Effector memory CD4-positive, alpha-beta T cell (primary cell): ENCODE data around the gene MGST2.
"Not testable (repeated sequence)": the region's sequence is repeated elsewhere in the genome, so short reads cannot be mapped to it uniquely, and the experiment has no call there.

Experiments
- DNase-seq, 3 donors: peaks; one replicate each; pipeline ENCODE4 v3.0.0-alpha.2; 2020
- H3K27ac ChIP-seq: 2 replicates; pipeline ENCODE4 v1.7.0; 2013; ENCODE audit warnings: mild to moderate bottlenecking, low read length, moderate library complexity; ENCODE audit not compliant: insufficient read depth, poor library complexity, severe bottlenecking
- H3K27me3 ChIP-seq: replicated peaks from 2 replicates; pipeline ENCODE4 v1.7.0; 2013; ENCODE audit warnings: mild to moderate bottlenecking, low read length; ENCODE audit not compliant: insufficient read depth, control insufficient read depth, poor library complexity, severe bottlenecking
- H3K36me3 ChIP-seq: 2 replicates; pipeline ENCODE4 v1.7.0; 2013; ENCODE audit warnings: mild to moderate bottlenecking, low read length, moderate library complexity; ENCODE audit not compliant: control insufficient read depth, insufficient read depth
- H3K4me1 ChIP-seq: 2 replicates; pipeline ENCODE4 v1.7.0; 2013; ENCODE audit warnings: low read length, mild to moderate bottlenecking; ENCODE audit not compliant: control insufficient read depth, insufficient read depth, poor library complexity, severe bottlenecking
- H3K4me3 ChIP-seq: 2 replicates; pipeline ENCODE4 v1.7.0; 2013; ENCODE audit warnings: low read length, low read depth, mild to moderate bottlenecking; ENCODE audit not compliant: insufficient read depth, poor library complexity, severe bottlenecking
- H3K9me3 ChIP-seq: 2 replicates; pipeline ENCODE4 v1.7.0; 2013; ENCODE audit warnings: mild to moderate bottlenecking, low read length, moderate library complexity; ENCODE audit not compliant: control insufficient read depth

The MGST2 gene

GRCh38 chr4:139698167-139698925 is 32.7 kb downstream of the MGST2 start:
- H3K27me3 ChIP-seq, H3K4me3 ChIP-seq, DNase-seq, H3K36me3 ChIP-seq, H3K9me3 ChIP-seq, H3K4me1 ChIP-seq, H3K27ac ChIP-seq: not testable (repeated sequence)

DNA sequence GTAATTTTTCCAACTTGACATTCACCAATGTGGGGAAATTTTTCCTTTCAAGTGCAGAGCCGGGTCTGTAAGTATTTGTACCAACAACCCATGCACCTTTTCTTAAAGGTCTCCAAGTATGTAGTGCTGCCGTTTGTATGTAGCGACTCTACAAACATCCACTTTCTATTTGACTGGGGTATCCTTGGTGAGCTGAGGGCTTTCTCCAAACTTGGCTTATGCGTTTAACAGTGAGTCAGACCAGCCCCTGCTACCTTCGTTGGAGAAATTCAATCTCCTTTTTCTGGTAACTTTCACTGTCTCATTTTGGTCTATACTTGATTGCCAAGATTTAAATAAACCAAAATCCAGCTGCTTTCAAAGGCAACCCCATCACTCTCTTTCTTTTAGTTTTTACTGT is 34.9 kb downstream of the MGST2 start:
- Histone ChIP-seq H3K27me3 (no peaks in the 10 kb centered on the region), H3K9me3 (no peaks in the 10 kb centered on the region), H3K4me1 (no peaks in the 10 kb centered on the region), H3K27ac (no peak overlapping the region), H3K4me3 (no peak overlapping the region), H3K36me3 (no peaks in the 10 kb centered on the region)
- no peak for DNase-seq

DNA sequence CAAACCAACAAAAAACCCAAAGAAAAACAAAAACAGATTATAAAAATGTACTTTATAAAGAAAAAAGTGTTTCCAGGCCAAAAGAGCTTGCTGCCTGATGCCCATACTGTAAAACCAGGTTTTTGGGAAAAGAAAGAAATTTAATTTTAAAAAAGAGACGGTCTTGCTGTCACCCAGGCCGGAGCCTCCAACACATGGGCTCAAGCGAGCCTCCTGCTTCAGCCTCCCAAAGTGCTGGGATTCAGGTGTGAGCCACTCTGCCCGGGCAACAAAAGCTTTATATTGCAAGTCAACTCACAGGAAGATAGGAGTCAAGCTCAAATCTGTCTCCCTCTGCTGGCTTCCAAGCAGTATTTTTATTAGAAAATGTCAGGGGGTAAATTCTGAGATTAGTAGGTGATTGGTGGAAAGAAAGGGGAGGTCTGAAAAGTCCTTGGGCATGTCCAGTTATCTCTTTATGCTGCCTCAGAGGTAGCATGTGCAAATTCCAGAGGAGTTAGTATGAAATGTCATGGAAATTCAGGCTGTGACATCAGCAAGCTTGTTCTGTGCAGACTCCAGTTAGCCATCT is 39.4 kb downstream of the MGST2 start:
- H3K36me3 ChIP-seq = no peaks in the 10 kb centered on the region
- H3K27me3 ChIP-seq = no peaks in the 10 kb centered on the region
- H3K4me3 ChIP-seq = no peak overlapping the region
- no peaks in the 10 kb centered on the region for H3K9me3 ChIP-seq
- DNase-seq = no peak
- H3K4me1 ChIP-seq = no peaks in the 10 kb centered on the region
- no peak overlapping the region for H3K27ac ChIP-seq

DNA sequence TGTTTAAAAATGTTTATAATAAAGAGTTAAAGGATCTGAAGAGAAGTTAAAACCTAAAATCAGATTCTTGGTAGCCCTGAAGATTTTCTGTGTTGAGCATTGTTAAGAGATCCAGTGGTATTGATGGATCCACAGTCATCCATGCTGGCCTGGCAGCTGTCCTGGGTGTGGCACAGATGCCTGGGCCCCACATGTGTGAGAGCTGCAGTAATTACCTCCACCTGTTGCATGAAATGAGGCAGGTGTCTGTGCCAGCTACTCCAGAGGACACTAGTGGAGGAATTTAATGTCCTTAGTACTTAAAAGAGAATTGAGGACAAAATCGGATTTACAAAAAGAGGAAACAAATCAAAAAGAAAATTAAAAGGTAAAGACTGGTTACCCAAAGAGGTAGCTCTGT is 44.0 kb downstream of the MGST2 start:
- Histone ChIP-seq H3K9me3 (no peaks in the 10 kb centered on the region), H3K4me3 (no peak overlapping the region), H3K36me3 (no peaks in the 10 kb centered on the region), H3K27me3 (no peaks in the 10 kb centered on the region), H3K27ac (no peak overlapping the region), H3K4me1 (no peaks in the 10 kb centered on the region)
- DNase-seq = no peak

- H3K9me3 ChIP-seq = no peaks in the 10 kb centered on the region
- no peak overlapping the region for H3K27ac ChIP-seq
- no peaks in the 10 kb centered on the region for H3K27me3 ChIP-seq
- no peaks in the 10 kb centered on the region for H3K36me3 ChIP-seq
- no peak for DNase-seq
- no peak overlapping the region for H3K4me3 ChIP-seq
- no peaks in the 10 kb centered on the region for H3K4me1 ChIP-seq
Measured at GRCh38 chr4:139710073-139710472, 44.5 kb downstream of the MGST2 start.

DNA sequence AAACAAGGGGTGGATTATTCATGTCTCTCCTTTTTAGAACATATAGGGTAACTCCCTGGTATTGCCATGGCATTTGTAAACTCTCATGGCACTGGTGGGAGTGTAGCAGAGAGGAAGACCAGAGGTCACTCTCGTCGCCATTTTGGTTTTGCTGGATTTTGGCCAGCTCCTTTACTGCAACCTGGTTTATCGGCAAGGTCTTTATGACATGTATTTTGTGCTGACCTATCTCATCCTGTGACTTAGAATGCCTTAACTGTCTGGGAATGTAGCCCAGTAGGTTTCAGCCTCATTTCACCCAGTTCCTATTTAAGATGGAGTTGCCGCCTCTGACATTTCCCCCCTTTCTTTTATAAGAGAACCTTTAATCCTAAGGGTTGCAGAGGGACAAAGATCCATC is 45.8 kb downstream of the MGST2 start:
- no peak overlapping the region for H3K4me3 ChIP-seq
- no peak for DNase-seq
- no peak overlapping the region for H3K27ac ChIP-seq
- no peaks in the 10 kb centered on the region for H3K4me1 ChIP-seq
- H3K9me3 ChIP-seq = no peaks in the 10 kb centered on the region
- H3K36me3 ChIP-seq = no peaks in the 10 kb centered on the region
- no peaks in the 10 kb centered on the region for H3K27me3 ChIP-seq

DNA sequence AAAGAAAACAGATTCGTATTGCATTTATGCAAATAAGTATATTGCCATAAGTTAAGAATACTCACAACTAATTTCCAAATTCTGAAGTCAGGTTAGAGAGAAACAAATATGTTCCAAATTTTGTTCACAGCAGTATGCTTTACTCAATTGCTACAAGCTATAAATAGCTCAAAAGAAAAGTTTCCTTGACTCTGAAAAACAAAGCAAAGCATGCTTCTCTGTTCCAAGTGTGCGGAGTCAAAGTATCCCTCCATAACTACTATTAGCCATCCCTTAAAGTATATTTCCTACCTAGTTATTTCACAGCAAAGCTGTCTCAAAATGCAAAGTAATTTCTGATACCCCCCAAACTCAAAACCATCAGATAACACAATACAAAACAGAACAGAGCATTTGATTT is 47.3 kb downstream of the MGST2 start:
- Histone ChIP-seq H3K4me3 (no peak overlapping the region), H3K27ac (no peak overlapping the region), H3K27me3 (no peaks in the 10 kb centered on the region), H3K4me1 (no peaks in the 10 kb centered on the region), H3K36me3 (no peaks in the 10 kb centered on the region), H3K9me3 (no peaks in the 10 kb centered on the region)
- DNase-seq = no peak

- DNase-seq = no peak
- Histone ChIP-seq H3K36me3 (no peaks in the 10 kb centered on the region), H3K27ac (no peak overlapping the region), H3K4me3 (no peak overlapping the region), H3K9me3 (no peaks in the 10 kb centered on the region), H3K4me1 (no peaks in the 10 kb centered on the region), H3K27me3 (no peaks in the 10 kb centered on the region)
Measured at GRCh38 chr4:139715746-139716391, 50.2 kb downstream of the MGST2 start.

DNA sequence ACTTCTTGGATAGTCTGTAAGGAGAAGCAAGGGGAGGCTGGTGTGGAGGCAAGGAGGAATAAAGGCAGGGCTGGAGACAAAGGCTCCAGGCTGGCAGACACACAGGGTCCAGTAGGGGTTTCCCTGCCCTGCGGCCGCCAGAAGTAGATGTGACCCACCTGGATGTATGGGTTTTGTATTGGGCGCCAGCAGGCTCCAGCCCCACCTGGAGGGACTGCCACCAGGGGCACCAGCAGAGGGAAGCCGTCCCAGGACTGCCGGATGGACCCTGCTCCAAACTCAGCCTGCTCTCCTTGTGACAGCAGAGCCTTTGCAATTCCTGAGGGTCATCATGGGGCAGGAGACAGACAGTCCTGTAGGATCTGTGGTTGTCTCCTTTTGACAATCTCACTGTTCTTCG is 52.7 kb downstream of the MGST2 start:
- DNase-seq = no peak

GRCh38 chr4:139718833-139719232 is 53.2 kb downstream of the MGST2 start:
- Histone ChIP-seq H3K27ac (no peak overlapping the region), H3K9me3 (no peaks in the 10 kb centered on the region), H3K36me3 (no peaks in the 10 kb centered on the region), H3K4me1 (no peaks in the 10 kb centered on the region), H3K27me3 (no peaks in the 10 kb centered on the region), H3K4me3 (no peak overlapping the region)
- no peak for DNase-seq

More for the DNA sequence above, 52.7 kb downstream of the MGST2 start:
- Histone ChIP-seq H3K27ac (no peak overlapping the region), H3K9me3 (no peaks in the 10 kb centered on the region), H3K4me1 (no peaks in the 10 kb centered on the region), H3K36me3 (no peaks in the 10 kb centered on the region), H3K27me3 (no peaks in the 10 kb centered on the region), H3K4me3 (no peak overlapping the region)
